Caco-2 (cell line): ENCODE data around the gene ELP4. TPM values are rescaled to one million over a fixed set of nuclear protein-coding genes. Genes with fewer than 3 reads are reported as not detected.

Experiments used
- BruUV-seq: library from RNA; stranded (reverse); fragments of 400-500 nt; replicated peaks from 2 replicates; lab custom pipeline; 2021; lab: Mats Ljungman, UMichigan
- CTCF ChIA-PET: fragments of 300-600 bp; sonication (Branson Sonifier 250); formaldehyde crosslinking; loops from one replicate; lab custom pipeline; 2022; ENCODE audit warnings: antibody characterized with exemption; lab: Charles Lee
- POLR2A ChIA-PET: fragments of 300-600 bp; sonication (Branson Sonifier 250); formaldehyde crosslinking; loops from one replicate; lab custom pipeline; 2022; ENCODE audit warnings: antibody characterized with exemption; lab: Charles Lee
- DNase-seq, 2 experiments: peaks; one replicate each; pipeline versions ENCODE4 v3.0.0 to v3.0.0-alpha.2; 2020 to 2022
- H3K27me3 ChIP-seq: replicated peaks from 2 replicates; pipeline ENCODE4 v1.6.0; 2011; ENCODE audit warnings: low read length; ENCODE audit not compliant: control insufficient read depth, insufficient read depth
- H3K36me3 ChIP-seq: 2 replicates; pipeline ENCODE4 v1.5.1; 2011; ENCODE audit warnings: low read length; ENCODE audit not compliant: control insufficient read depth, insufficient read depth
- H3K4me1 ChIP-seq: fragments of 250-450 bp; sonication (Bioruptor Pico); 2 replicates; pipeline ENCODE4 v1.5.1; 2020; ENCODE audit warnings: mild to moderate bottlenecking
- H3K4me3 ChIP-seq: 2 replicates; pipeline ENCODE4 v1.5.1; 2011; ENCODE audit warnings: low read depth, mild to moderate bottlenecking, control low read depth, low read length
- H3K9me3 ChIP-seq: fragments of 250-450 bp; sonication (Bioruptor Pico); 2 replicates; pipeline ENCODE4 v1.5.1; 2020; ENCODE audit warnings: mild to moderate bottlenecking, moderate library complexity
- H3K27ac Mint-ChIP-seq: one replicate; pipeline ENCODE4 v1.8.0; 2022; ENCODE audit warnings: mixed read lengths; ENCODE audit not compliant: unreplicated experiment
- H3K27me3 Mint-ChIP-seq: one replicate; pipeline ENCODE4 v1.8.0; 2022; ENCODE audit warnings: mixed read lengths; ENCODE audit not compliant: insufficient read depth, unreplicated experiment
- H3K36me3 Mint-ChIP-seq: one replicate; pipeline ENCODE4 v1.8.0; 2022; ENCODE audit warnings: mild to moderate bottlenecking, mixed read lengths; ENCODE audit not compliant: insufficient read depth, unreplicated experiment
- H3K4me1 Mint-ChIP-seq: one replicate; pipeline ENCODE4 v1.8.0; 2022; ENCODE audit warnings: low read depth, mixed read lengths; ENCODE audit not compliant: unreplicated experiment
- H3K4me3 Mint-ChIP-seq: one replicate; pipeline ENCODE4 v1.8.0; 2022; ENCODE audit warnings: mild to moderate bottlenecking, moderate library complexity, mixed read lengths; ENCODE audit not compliant: unreplicated experiment
- H3K9me3 Mint-ChIP-seq: one replicate; pipeline ENCODE4 v1.8.0; 2022; ENCODE audit warnings: mixed read lengths; ENCODE audit not compliant: unreplicated experiment
- intact Hi-C: fragments of 100-400 bp; cut with micrococcal nuclease; formaldehyde crosslinking; loops from one replicate; pipeline ENCODE4 v1.10.0; 2022; ENCODE audit not compliant: unreplicated experiment
- total RNA-seq: library from RNA; stranded (reverse); gene quantifications from 2 replicates; pipeline ENCODE4 v1.2.3, GENCODE V29; 2022
- TF ChIP-seq, protein P1 (sequence below), 2 experiments: fragments of 200-600 bp in 1 of 2; IDR thresholded peaks; 1 replicate in 1 of 2; 2 replicates in 1 of 2; pipeline versions ENCODE4 v1.5.1 to v1.8.0; 2011 to 2022; ENCODE audit warnings: antibody characterized with exemption in 1 of 2, control low read depth in 1 of 2, inconsistent platforms in 1 of 2, low read depth in 1 of 2, low read length in 1 of 2, mild to moderate bottlenecking in 1 of 2, moderate library complexity in 1 of 2; ENCODE audit not compliant: insufficient read depth in 1 of 2, severe bottlenecking in 1 of 2, unreplicated experiment in 1 of 2

The ELP4 gene
- total RNA-seq, 1 experiment from 2014 or later, result 18.8 TPM

GRCh38 chr11:31714840-31715239, 205.3 kb downstream of the ELP4 start:
- Mint-ChIP-seq H3K4me3 (no peak overlapping the region), H3K4me1 (peaks cover 7% of the 10 kb centered on the region), H3K36me3 (no peaks in the 10 kb centered on the region), H3K27me3 (no peaks in the 10 kb centered on the region), H3K9me3 (no peaks in the 10 kb centered on the region), H3K27ac (no peak overlapping the region)
- ChIA-PET POLR2A (no interaction called here), CTCF (no interaction called here)
- H3K27me3 ChIP-seq, result no peaks in the 10 kb centered on the region
- intact Hi-C loops, result no loop called here
- H3K36me3 ChIP-seq, result no peaks in the 10 kb centered on the region
- H3K4me1 ChIP-seq, result no peaks in the 10 kb centered on the region; the same call in 1 of the 2 replicates
- no peak for DNase-seq
- TF ChIP-seq, protein P1, sequence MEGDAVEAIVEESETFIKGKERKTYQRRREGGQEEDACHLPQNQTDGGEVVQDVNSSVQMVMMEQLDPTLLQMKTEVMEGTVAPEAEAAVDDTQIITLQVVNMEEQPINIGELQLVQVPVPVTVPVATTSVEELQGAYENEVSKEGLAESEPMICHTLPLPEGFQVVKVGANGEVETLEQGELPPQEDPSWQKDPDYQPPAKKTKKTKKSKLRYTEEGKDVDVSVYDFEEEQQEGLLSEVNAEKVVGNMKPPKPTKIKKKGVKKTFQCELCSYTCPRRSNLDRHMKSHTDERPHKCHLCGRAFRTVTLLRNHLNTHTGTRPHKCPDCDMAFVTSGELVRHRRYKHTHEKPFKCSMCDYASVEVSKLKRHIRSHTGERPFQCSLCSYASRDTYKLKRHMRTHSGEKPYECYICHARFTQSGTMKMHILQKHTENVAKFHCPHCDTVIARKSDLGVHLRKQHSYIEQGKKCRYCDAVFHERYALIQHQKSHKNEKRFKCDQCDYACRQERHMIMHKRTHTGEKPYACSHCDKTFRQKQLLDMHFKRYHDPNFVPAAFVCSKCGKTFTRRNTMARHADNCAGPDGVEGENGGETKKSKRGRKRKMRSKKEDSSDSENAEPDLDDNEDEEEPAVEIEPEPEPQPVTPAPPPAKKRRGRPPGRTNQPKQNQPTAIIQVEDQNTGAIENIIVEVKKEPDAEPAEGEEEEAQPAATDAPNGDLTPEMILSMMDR (IDR thresholded peaks at IDR 0.05; ENCODE audit: insufficient read depth in 1 of 2, low read depth in 1 of 2, low read length in 1 of 2, severe bottlenecking in 1 of 2, unreplicated experiment in 1 of 2), result no peak
- H3K4me3 ChIP-seq, result no peak overlapping the region
- H3K9me3 ChIP-seq, result no peaks in the 10 kb centered on the region
- no TSS peak for BruUV-seq

DNA sequence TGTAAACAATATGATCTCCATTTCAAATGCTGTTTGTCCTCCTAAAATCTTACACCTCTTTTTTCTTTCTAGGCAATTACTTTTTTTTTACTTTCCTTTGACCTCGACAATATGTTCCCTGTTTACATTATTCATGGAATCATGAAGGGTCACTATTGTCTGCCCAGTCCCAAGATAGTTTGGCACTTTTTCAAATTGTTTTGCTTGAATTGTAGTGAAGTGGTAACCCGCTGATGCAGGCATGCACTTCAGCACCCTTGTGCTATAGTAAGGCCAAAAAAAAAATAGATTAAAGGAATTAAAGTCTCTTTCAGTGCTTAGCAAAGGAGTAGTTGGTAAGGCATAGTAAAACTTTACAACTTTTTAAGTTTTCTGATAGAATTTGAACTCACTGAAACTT, 210.7 kb downstream of the ELP4 start:
- H3K4me1 Mint-ChIP-seq, result no peaks in the 10 kb centered on the region

GRCh38 chr11:31720671-31721365, 211.3 kb downstream of the ELP4 start:
- intact Hi-C loops, result no loop called here
- Mint-ChIP-seq H3K36me3 (no peaks in the 10 kb centered on the region), H3K4me3 (no peak overlapping the region), H3K27me3 (no peaks in the 10 kb centered on the region), H3K4me1 (no peaks in the 10 kb centered on the region), H3K27ac (no peak overlapping the region), H3K9me3 (no peaks in the 10 kb centered on the region)
- Histone ChIP-seq H3K4me3 (no peak overlapping the region), H3K4me1 (no peaks in the 10 kb centered on the region), H3K27me3 (no peaks in the 10 kb centered on the region), H3K9me3 (no peaks in the 10 kb centered on the region), H3K36me3 (no peaks in the 10 kb centered on the region)
- BruUV-seq, result no TSS peak
- TF ChIP-seq, protein P1 (IDR thresholded peaks at IDR 0.05; ENCODE audit: insufficient read depth in 1 of 2, low read depth in 1 of 2, low read length in 1 of 2, severe bottlenecking in 1 of 2, unreplicated experiment in 1 of 2), result no peak
- ChIA-PET POLR2A (no interaction called here), CTCF (no interaction called here)
- no peak for DNase-seq

More for the DNA sequence above, 210.7 kb downstream of the ELP4 start:
- no peaks in the 10 kb centered on the region for H3K9me3 Mint-ChIP-seq
- no peak overlapping the region for H3K4me3 Mint-ChIP-seq
- intact Hi-C loops, result no loop called here
- H3K9me3 ChIP-seq, result no peaks in the 10 kb centered on the region
- TF ChIP-seq, protein P1 (IDR thresholded peaks at IDR 0.05; ENCODE audit: insufficient read depth in 1 of 2, low read depth in 1 of 2, low read length in 1 of 2, severe bottlenecking in 1 of 2, unreplicated experiment in 1 of 2), result no peak
- H3K36me3 Mint-ChIP-seq, result no peaks in the 10 kb centered on the region
- DNase-seq, result no peak
- H3K4me1 ChIP-seq, result no peaks in the 10 kb centered on the region
- H3K27ac Mint-ChIP-seq, result no peak overlapping the region
- ChIA-PET POLR2A (no interaction called here), CTCF (no interaction called here)
- no peaks in the 10 kb centered on the region for H3K36me3 ChIP-seq
- BruUV-seq, result no TSS peak
- no peak overlapping the region for H3K4me3 ChIP-seq
- H3K27me3 Mint-ChIP-seq, result no peaks in the 10 kb centered on the region
- no peaks in the 10 kb centered on the region for H3K27me3 ChIP-seq
